GM18508 (cell line): ENCODE results near the gene WDR59.
"Not testable (repeated sequence)": the region's sequence is repeated elsewhere in the genome, so short reads cannot be mapped to it uniquely, and the experiment has no call there.

ENCODE experiments used
- ATAC-seq: cut with Tn5 transposase; IDR thresholded peaks from one replicate; pipeline ENCODE4 v1.9.1; 2021; ENCODE audit warnings: moderate number of reproducible peaks; ENCODE audit not compliant: insufficient read depth, unreplicated experiment

The WDR59 gene

GRCh38 chr16:74874123-74874522 is 110.8 kb downstream of the WDR59 start:
- no peak for ATAC-seq

DNA sequence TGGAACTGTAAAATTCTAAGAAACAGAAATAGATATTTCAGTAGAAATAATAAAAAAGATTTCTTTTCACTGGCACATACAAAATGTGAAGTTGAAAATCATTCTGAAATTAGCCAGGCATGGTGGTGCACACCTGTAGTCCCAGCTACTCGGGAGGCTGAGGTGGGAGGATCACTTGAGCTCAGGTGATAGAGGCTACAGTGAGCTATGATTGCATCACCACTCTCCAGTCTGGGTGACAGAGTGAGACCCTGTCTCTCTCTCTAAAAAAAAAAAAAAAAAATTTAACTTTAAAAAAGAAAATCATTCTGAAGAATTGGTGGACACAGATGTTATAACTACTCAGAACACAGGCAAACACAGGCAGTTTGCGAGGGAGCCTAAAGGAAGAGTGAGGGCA is 112.6 kb downstream of the WDR59 start:
- no peak for ATAC-seq

GRCh38 chr16:74871608-74872007 is 113.3 kb downstream of the WDR59 start:
- ATAC-seq, result no peak

DNA sequence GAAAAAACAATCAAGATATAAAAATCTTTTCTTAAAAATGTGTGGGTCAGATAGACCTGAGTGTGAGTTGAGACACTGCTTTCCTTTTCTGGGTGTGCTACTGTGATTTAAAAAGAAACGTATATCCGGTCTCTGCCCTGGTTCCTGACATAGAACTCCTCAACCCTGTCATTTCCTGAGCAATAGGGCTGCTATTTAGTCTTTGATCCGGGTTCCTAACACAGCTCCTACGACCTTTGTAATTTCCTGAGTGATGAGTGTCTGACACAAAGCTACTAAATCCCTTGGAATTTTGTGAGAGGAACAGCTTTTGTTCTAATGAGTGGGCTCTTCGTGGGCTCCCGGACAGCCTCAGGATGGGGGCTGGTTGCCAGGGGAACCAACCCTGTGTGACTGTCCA is 116.4 kb downstream of the WDR59 start:
- ATAC-seq, result no peak

DNA sequence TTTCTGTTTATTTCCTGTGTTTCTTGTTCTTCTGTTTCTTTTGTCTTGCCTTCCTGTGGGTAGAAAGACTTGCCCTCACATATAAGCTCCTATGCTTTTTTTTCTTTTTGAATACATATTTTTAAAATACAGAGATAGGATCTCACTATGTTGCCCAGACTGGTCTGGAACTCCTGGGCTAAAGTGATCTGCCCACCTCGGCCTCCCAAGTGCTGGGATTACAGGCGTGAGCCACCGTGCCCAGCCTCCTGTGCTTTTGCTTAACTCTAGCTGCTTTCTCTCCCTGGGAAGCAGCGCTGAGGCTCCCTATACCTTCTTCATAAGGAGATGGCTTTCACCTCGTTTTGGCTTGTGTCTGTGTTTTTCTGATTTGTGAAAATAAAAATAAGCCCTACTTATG is 116.9 kb downstream of the WDR59 start:
- ATAC-seq, result no peak

DNA sequence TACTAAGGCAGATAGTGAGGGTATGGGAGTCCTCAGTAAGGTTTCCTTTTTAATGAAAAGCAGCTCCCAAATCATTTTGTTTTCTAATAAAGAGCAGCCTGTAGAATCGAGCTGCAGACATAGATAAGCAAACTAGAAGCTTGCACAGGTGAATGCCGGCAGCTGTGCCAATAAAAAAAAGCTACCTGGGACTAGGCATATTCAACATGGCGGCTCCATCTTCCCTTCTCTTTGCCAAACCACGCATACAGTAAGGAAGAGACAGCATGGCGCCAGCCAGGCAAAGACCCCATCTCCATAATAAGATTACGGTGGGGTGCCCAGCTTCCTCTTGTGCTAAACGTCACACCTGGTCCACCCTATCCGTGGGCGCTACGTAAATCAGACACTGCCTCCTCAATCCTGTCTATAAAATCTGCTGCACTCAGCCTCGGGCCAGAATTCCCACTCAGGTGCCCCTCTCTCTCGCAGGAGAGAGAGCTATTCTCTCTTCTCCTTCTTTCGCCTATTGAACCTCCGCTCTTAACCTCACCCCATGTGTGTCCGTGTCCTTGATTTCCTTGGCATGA is 117.6 kb downstream of the WDR59 start:
- ATAC-seq, result no peak

DNA sequence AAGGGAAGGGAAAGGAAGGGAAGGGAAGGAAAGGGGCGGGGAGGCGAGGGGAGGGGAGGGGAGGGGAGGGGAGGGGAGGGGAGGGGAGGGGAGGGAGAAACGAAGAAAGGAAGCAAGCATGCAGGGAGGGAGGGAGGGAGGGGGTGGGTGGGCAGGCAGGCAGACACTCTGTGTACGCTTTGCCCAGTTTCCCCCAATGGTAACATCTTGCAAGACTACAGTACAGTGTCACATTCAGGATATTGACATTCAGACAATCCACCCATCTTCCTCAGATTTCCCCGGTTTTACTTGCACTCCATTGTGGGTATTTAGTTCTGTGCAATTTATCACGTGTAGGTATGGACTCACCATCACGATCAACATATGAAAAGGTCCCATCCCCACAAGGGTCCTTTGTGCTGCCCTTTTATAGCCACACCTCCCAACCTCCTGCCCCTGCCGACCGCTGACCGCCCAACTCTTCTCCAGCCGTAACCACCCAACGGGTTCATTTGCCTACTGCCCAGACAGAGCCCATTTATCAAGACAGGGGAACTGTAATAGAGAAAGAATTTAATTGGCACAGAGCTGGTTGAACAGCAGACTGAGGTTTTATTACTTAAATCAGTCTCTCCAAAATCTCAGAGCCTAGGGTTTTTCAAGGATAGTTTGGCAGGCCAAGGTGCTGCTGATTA is 118.9 kb downstream of the WDR59 start:
- no peak for ATAC-seq

DNA sequence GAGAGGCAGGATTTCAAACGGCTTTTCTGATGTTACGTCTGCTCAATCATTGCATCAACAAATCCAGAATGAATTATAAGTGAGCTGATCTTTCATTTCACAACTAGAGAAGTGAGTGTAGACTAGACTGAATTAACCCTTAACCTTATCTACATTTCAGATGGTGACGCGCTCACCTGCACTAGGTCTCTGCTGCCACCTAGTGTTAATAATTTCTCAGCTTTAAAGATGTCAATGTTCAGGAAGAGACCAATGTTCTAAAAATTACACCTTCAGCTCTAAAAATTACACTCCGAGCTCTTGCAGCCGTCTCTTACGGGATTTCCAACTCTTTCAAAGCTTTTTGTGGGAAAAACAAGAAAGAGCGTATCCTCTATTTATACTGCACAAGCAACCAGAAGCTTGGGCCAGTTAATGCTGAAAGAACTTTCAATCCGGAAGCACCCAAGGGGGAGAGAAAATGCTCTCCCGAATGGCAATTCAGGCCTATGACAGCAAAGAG is 122.1 kb downstream of the WDR59 start:
- ATAC-seq, result no peak

GRCh38 chr16:74852500-74852875 is 132.4 kb downstream of the WDR59 start:
- ATAC-seq, result no peak

GRCh38 chr16:74850027-74850426 is 134.9 kb downstream of the WDR59 start:
- ATAC-seq, result no peak

- ATAC-seq, result no peak
Observed at GRCh38 chr16:74847202-74847601, 137.7 kb downstream of the WDR59 start.

GRCh38 chr16:74846714-74847113 is 138.2 kb downstream of the WDR59 start:
- ATAC-seq, result no peak

DNA sequence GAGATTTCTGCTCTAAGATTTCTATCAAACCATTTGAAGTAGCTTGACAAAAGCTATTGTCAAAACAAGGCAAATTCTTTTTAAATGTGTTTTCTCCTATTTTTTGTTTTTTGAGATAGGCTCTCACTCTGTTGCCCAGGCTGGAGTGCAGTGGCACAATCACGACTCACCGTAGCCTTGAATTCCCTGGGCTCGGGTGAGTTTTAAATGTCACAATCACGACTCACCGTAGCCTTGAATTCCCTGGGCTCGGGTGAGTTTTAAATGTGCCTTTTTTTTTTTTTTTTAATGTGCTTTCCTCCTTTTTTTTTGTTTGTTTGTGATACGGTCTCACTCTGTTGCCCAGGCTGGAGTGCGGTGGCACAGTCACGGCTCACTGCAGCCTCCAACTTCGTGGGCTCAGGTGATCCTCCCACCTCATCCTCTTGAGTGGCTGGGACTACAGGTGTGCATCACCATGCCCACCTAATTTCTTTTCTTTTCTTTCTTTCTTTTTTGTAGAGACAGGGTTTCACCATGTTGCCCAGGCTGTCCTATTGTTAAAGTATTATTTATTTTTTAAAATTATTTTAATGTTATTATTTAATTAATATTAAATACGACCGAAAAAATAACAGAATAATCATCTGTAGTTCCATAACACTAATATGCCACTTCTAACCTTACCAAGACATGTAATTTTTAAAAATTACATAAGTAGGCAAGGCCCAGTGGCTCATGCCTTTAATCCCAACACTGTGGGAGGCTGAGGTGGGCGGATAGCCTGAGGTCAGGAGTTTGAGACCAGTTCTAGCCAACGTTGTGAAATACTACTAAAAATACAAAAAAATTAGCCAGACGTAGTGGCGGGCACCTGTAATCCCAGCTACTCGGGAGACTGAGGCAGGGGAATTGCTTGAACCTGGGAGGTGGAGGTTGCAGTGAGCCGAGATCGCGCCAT is 140.6 kb downstream of the WDR59 start:
- ATAC-seq, result no peak

DNA sequence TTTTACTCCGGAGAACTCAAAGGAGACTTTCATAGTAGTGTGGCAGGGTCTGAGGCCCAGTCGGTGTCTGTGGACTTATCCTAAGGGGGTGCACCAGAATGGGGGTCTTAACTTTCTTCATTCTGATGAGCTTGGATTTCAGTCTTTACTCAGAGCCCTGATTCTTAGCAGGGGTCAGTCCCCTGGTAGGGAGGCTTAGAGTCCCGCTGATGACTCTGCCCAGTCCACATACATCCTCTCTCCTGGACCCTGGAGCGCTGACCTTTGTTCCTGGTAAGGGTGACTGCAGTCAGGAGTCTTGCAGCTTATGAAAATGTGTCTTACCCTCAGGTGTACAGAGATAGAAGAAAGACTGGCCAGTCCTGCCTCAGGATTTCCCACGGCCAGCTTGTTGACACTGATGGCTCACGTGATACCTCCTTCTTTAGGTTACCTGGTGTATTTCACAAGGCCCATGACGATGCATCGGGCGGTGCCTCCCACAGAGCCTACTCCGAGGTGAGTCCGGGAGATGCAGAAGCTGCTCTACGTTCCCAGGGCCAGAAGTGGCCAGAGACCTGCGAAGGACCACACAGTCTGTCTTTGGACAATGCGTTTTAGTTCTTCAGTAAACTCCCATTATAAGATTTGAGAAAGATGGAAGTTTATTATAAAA is 141.4 kb downstream of the WDR59 start:
- ATAC-seq, result not testable (repeated sequence)

GRCh38 chr16:74842413-74842812 is 142.5 kb downstream of the WDR59 start:
- ATAC-seq, result no peak

- ATAC-seq, result no peak
Observed at GRCh38 chr16:74841904-74842303, 143.0 kb downstream of the WDR59 start.

GRCh38 chr16:74841469-74841868 is 143.5 kb downstream of the WDR59 start:
- ATAC-seq, result no peak

GRCh38 chr16:74837056-74837455 is 147.9 kb downstream of the WDR59 start:
- no peak for ATAC-seq

DNA sequence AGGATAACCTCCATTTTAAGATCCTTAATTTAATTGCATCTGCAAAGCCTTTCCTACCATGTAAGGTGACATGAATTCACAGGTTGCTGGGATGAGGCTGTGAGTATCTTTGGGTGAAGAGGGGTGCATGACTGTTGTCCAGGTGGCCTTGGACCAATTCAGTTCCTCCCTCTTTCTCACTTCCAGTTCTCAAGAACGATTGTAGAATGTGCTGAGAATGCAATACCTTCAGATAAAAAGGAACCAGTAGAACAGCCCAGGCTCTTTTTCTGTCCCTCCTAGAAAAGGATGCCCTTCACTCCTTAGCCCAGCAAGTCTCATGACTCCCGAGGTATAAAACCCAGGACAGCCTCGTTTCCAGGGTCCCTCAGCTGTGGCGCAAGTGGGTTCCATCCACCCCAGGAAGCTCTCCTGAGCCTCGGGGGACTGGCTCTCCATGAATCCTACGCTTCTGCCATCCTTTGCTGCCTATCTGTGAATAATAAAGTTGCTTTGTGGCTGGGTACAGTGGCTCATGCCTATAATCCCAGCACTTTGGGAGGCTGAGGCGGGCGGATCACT is 148.7 kb downstream of the WDR59 start:
- ATAC-seq, result no peak

DNA sequence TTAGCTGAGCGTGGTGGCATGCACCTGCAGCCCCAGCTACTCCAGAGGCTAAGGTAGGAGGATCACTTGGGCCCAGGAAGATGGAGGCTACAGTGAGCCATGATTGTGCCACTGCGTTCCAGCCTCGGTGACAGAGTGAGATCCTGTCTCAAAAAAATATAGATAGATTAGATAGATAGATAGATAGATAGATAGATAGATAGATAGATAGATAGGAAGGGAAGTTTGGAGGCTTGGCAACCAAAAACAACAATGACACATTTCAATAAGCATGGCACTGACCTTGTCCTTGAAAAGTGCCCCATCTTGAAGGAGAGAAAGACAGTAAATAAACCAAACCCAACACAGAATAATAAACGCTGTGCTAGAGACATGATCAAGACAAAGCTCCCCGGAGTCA is 152.7 kb downstream of the WDR59 start:
- no peak for ATAC-seq
